GM18511 (cell line): ENCODE measurements around the gene NBAS.
"Not testable (repeated sequence)": the region's sequence is repeated elsewhere in the genome, so short reads cannot be mapped to it uniquely, and the experiment has no call there.

ENCODE experiments used
- ATAC-seq: cut with Tn5 transposase; IDR thresholded peaks from one replicate; pipeline ENCODE4 v1.9.1; 2021; ENCODE audit warnings: mild to moderate bottlenecking, moderate library complexity; ENCODE audit not compliant: unreplicated experiment

NBAS gene

GRCh38 chr2:15561574-15562344 is 625 bp upstream of the NBAS start:
- peak; percentile 10 for ATAC-seq

- ATAC-seq: peak; percentile 64
Observed at GRCh38 chr2:15560140-15560987, 770 bp downstream of the NBAS start.

GRCh38 chr2:15559379-15560139 is 1.6 kb downstream of the NBAS start:
- ATAC-seq: no peak

GRCh38 chr2:15557887-15558311 is 3.2 kb downstream of the NBAS start:
- ATAC-seq: no peak

- ATAC-seq: no peak
Observed at GRCh38 chr2:15556311-15556930, 4.7 kb downstream of the NBAS start.

GRCh38 chr2:15555760-15556193 is 5.4 kb downstream of the NBAS start:
- ATAC-seq: no peak

- ATAC-seq: no peak
Observed at GRCh38 chr2:15554525-15555218, 6.5 kb downstream of the NBAS start.

GRCh38 chr2:15553951-15554350 is 7.2 kb downstream of the NBAS start:
- no peak for ATAC-seq

GRCh38 chr2:15553519-15553918 is 7.6 kb downstream of the NBAS start:
- ATAC-seq: no peak

- no peak for ATAC-seq
Observed at GRCh38 chr2:15548974-15549373, 12.2 kb downstream of the NBAS start.

- no peak for ATAC-seq
Observed at GRCh38 chr2:15547115-15547876, 13.8 kb downstream of the NBAS start.

- ATAC-seq: no peak
Observed at GRCh38 chr2:15546297-15547098, 14.6 kb downstream of the NBAS start.

GRCh38 chr2:15544227-15544626 is 16.9 kb downstream of the NBAS start:
- ATAC-seq: no peak

GRCh38 chr2:15543541-15543940 is 17.6 kb downstream of the NBAS start:
- ATAC-seq: no peak

- no peak for ATAC-seq
Observed at GRCh38 chr2:15543053-15543452, 18.1 kb downstream of the NBAS start.

- not testable (repeated sequence) for ATAC-seq
Observed at GRCh38 chr2:15542269-15542668, 18.9 kb downstream of the NBAS start.

- ATAC-seq: peak; percentile 38
Observed at GRCh38 chr2:15540523-15540922, 20.6 kb downstream of the NBAS start.

- ATAC-seq: peak; percentile 95
Observed at GRCh38 chr2:15539999-15540398, 21.1 kb downstream of the NBAS start.

GRCh38 chr2:15538792-15539191 is 22.3 kb downstream of the NBAS start:
- no peak for ATAC-seq
